Hematopoietic multipotent progenitor cell treated with erythropoietin and hydrocortisone succinate and interleukin-3 and kit ligand, for 6 days (in vitro differentiated cells): Measurements from ENCODE around the gene LYL1.

Experiments used
- DNase-seq: peaks from one replicate; pipeline ENCODE4 v3.0.0-alpha.2; 2015

Gene LYL1

DNA sequence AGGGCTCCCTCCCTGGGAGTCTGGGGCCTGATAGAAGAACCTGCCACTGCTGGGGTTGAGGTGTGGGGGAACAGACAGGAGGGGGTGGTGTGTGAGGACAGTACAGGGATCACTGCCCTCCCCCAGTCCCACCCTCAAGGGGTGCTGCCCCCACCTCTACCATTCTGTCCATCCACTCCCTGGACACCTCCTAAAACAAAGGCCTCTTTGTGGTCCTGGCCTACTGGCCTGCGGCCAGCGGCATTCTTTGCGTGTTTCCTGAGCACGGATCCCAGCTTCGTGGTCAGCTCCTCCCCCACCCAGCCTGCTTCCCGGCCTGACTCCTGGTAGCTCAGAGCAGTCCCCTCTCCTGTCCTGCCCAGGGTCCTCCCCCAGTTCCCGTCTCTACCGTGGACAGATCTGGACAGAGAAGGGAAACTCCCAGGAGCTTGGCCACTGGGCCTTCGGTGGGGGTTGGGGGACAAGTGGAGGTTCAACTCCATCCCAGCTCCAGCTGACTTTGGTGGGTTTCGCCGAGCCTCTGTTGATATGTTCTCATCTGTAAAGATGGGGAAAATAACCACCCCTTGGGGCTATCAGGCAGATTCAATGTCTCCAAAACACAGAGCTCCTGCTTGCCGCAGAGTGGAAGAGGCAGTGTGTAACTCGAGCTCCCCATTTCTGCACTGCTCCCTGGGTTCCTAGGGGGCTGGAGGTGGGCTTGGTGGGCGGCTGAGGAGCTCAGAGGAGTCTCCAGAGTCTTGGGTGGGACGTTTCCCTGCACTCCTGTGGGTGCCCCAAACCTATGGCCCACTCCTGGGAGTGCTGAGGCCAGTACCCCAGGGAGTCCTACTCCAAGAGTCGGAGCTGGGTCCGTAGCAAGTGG is 48.7 kb downstream of the LYL1 start:
- DNase-seq = no peak

DNA sequence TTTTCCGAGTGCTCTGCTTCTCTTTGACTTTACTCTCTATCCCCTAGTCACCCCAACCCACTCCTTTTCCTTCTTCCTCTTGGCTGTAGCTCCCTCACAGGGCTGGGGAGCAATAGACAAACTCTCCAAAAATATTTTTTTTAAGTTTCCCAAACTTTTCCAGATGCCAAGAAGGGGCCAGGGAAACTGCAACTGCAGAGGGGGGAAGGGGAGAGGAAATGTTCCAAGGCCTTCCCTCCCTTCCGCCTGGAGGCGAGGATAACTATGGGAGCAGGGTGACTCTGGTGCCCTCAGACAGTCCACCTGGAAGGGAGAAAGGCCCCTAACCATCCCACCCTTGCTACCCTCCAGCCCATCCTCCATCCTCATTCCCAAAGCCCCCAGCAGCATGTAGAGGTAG is 49.4 kb downstream of the LYL1 start:
- no peak for DNase-seq

DNA sequence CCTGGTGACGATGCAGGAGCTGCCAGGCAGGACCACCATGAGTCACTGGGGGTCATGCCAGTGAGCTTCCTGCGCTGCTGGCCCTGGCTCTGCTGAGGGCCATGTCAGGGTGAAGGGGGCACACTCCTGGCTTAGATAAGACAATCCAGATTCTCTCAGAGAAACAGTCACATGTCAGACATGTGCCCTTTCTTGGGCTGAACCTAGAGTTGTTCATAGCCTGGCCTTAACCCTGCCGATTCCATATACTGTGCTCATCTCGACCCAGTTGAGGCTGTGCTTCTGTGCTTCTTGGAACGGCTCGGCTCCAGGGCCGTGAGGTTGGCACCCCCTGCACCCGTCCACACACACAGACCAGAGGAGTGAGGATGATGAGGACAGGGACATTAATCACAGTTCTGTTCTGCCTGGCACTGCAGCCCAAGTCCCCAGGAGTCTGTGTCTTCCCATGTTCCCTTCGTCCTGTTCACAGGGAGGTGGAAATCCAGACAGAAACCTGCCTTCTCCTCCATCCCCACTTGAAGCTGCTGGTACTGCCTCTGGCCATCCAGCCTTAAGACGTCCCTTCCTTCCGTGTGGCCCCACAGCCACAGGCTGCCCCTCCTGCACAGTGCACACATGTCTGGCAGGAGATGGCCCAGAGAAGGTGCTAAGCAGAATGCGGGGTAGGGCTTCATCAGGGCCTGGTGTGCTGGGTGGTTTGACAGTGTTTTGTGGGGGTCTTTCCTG is 50.0 kb downstream of the LYL1 start:
- no peak for DNase-seq

DNA sequence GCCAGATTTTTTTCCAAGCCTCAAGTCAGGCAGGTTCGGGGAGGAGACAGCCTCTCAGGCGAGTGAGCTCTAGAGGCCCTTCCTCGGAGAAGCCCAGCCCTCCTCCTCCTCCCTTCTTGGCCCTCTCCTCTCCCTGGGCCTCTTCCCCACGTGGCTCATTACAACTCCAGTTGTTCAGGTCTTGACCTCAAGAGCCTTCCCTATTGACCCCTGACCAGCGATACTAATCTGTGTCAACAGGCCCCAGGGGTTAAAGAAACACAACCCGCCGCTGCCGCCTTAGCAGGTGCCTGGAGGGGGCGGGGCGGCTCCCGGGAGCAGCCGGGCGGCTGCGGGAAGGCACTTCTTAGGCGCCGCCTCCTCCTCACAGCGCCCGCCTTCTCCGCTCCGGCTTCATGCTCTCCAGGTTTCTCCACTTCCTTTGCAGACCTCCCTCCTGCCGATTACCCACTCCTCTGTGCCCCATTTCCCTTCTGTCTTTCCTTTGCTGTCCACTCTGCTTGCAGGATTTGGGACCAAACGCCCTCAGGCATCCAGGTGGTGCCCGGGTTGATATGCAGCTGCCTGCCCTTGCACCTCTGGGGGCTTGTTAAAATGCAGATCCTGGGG is 51.0 kb downstream of the LYL1 start:
- peak; percentile 78 for DNase-seq

DNA sequence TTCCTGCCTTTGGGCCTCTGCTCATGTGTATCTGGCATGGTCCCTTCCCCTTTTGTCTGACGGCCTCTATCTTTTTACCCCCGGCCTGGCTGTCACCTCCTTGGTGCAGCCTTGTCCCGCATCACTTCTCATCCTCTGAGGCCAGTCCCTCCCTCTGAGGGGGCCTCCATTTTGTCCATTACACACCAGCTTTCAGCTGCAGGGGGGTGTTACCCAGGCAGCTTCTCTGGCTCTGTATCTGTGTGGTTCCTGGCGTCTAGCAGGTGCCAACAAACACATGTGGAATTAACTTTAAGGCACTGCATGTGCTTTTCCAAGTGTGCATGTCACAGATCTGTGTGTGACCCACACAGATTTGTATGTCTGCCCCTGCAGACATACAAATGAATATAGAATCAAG is 52.4 kb downstream of the LYL1 start:
- DNase-seq = no peak
